ENCODE data around the gene MACROD1.

Gene MACROD1

GRCh38 chr11:64130618-64131017 is 35.3 kb downstream of the MACROD1 start:
- no peak for DNase-seq (ENCODE audit: low spot score)

DNA sequence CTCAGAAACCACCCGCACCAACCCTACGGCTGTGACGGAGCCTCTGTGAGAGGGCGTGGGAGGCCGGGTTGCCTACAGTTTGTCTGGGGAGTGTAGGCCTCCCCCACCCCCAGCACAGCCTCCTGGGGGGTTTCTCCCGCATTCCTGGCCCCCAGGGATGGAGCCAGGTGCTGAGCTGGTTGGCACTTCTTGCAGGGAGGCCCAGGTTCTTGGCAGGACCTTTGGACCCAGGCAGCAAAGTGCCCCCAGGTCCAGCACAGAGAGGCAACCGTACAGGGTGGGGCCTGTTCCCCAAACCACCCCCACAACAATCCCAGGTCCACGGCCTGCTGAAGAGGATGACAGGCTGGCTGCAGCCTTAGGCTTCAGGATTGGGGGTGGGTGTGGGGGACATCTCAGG is 36.5 kb downstream of the MACROD1 start:
- DNase-seq (ENCODE audit: low spot score), result no peak

GRCh38 chr11:64128255-64129006 is 37.5 kb downstream of the MACROD1 start:
- DNase-seq (ENCODE audit: low spot score), result no peak

DNA sequence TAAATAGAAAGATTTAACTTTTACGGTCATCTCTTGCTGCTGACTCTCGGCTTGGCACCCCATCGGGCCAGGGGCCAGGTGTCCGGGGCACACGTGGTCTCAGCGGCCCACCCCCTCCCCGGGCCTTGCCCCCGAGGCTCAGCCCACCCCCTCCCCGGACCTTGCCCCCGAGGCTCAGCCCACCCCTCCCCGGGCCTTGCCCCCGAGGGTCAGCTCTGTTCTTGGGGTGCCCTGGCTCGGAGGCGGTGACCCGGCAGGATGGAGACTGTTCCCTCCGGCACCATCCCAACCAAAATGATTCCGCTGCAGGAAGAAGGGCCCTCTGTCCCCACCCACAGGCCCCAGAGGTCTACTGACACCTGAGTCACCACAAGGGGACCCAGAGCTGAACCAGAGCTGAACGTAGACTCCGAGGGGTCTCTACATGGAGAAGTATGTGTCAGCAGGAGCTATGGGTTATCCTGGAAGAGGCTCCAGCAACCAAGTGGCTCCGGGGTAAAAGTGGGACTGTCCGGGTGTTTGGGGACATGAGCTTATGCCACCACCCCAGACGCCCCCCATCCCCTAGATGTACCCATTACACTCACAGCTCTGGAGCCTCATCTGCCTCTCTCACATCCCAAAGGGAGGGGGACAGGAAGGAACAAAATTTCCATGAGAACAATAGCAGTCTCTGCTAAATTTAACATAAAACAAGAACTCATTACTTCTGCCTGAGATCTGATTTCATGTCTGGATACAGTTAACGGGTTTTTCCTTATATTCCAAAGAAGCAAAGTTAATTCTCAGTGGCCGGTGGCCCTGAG is 38.4 kb downstream of the MACROD1 start:
- DNase-seq (ENCODE audit: low spot score), result no peak

- DNase-seq (ENCODE audit: low spot score), result no peak
Measured at GRCh38 chr11:64126796-64127195, 39.1 kb downstream of the MACROD1 start.

DNA sequence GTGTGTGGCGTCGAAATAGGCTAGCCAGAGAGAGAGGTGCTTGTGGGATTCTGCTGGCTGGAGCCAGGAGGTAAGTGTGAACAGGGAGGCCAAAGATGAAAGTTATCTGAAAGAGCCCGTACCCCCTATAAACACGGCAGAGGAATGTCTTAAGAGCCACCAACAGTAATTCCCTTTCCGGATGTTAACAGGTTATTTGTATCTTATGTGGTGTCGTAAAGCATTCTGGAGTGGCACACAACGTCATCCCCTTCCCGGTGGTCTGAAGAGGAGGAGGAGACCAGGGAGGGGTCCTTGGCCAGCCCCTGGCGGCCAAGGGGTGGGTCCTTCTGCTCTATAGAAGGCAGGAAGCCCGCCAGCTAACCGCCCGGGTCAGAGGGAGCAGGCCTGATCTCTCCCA is 39.5 kb downstream of the MACROD1 start:
- DNase-seq (ENCODE audit: low spot score), result no peak

DNA sequence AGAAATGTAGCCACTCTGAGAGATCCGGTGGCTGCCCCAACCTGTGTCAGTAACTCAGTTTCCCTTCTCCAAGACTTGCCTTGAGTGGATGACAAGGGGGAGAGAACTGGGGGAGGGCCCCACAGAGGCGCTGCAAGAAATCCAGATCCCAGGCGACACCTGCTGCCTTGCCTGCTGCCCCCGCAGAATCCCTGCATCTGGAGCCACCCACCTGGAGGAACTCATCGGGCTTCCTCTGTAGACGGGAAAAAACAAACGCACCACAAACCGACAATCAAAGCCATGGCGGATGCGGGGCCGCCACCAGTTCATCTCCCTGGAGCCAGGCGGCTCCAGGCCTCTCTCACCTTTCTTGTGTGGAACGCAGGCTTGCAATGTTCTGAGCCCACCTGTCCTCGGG is 40.2 kb downstream of the MACROD1 start:
- DNase-seq (ENCODE audit: low spot score), result peak; percentile 53

- DNase-seq (ENCODE audit: low spot score), result no peak
Measured at GRCh38 chr11:64124147-64124546, 41.8 kb downstream of the MACROD1 start.

GRCh38 chr11:64123679-64124078 is 42.2 kb downstream of the MACROD1 start:
- no peak for DNase-seq (ENCODE audit: low spot score)

DNA sequence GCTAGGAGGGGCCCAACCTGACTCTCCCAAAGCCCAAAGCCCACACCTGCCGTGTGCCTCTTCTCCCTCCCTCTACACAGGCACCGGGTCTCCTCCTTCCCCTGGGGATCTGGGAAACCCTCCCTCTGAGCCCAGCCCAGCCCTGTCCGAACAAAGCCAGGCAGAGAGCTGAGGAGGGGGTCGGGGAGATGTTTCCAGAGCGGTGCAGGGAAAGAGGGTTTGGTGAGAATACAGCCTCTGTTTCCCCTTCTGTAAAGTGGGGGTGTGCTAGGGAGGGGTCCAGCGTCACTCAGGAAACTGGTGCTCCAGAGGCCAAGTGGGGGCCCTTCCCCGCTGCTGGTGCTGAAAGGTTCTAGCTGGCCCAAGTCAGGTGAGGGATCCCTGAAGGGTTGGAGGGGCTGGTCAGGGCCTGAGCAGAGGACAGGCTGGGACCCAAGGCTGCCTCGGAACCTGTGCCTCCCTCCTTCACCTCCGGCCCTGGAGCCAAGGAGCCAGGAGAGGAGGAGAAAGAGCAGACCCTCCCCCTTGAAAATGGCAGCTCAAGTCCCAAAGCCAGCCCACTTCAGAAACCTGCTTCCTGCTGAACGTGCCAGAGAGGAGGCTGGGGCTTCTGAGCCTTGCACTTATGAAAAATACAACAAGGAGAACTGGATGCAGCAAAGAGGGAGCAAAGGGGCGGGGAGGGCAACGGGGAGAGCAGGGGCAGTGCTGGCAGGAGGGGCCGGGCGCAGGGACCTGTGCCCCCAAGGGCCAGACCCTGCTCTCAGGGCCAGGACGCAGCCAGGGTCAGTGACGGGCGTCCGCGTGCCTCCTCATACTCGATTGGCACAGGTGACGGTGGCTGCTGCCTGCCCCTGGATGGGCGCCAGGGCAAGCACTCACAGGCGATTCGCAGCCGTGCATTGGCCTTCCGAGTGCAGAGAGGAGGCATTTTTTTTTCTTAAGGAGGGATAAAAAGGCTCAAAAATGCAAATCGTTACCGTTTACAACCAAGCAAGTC is 43.2 kb downstream of the MACROD1 start:
- DNase-seq (ENCODE audit: low spot score), result no peak

DNA sequence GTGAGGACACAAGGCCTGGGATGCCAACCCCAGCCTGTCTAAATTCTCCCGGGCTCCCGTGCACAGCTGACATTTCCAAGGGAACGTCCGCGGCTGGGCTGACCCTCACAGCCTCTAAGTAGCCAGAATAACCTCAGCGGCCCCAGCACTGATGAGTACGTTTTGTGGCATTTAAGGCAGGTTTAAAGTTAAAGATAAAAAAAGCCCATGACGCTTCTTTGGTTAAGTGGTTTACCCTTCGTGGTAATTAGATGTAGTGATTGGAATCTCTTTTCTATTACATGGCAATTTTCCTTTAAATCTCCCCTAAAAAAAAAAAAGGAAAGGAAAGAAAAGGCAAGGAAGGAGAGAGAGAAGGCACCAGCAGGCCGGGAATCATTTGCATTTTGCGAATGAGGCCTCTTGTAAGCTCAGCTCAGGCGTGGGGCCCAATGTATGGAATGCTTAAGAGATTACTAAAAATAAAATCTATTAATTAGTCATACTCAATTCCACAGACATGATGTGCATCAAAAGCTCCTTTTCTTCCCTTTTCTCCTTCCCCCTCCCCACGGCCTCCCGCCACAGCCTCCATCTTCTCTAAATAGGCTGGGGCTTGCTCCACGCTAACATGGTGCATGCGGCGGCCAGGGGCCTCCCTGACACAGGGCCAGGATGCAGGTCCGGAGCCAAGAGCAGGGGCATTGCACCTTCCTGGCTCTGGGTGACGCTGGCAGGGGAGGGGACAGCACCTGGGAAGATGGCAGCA is 44.1 kb downstream of the MACROD1 start:
- no peak for DNase-seq (ENCODE audit: low spot score)

GRCh38 chr11:64120951-64121569 is 44.9 kb downstream of the MACROD1 start:
- no peak for DNase-seq (ENCODE audit: low spot score)

DNA sequence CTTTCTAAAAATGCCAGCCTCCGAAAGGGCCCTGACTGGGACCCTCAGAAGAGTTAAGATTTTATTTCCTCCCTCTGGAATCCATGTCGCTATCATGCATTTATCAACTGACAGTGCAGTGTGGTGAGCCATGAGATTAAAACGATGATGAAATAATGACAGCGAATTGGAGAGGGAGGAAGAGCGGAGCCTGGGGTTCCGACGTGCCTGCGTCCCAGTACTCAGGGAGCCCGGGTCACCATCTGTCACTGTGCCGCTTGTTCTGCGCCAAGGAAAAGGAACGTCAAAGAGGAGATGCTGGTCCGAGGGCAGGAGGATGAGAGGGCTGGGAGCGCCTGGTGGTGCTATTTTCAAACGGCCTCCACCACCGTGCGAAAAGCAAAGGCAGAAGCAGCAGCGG is 46.2 kb downstream of the MACROD1 start:
- no peak for DNase-seq (ENCODE audit: low spot score)

DNA sequence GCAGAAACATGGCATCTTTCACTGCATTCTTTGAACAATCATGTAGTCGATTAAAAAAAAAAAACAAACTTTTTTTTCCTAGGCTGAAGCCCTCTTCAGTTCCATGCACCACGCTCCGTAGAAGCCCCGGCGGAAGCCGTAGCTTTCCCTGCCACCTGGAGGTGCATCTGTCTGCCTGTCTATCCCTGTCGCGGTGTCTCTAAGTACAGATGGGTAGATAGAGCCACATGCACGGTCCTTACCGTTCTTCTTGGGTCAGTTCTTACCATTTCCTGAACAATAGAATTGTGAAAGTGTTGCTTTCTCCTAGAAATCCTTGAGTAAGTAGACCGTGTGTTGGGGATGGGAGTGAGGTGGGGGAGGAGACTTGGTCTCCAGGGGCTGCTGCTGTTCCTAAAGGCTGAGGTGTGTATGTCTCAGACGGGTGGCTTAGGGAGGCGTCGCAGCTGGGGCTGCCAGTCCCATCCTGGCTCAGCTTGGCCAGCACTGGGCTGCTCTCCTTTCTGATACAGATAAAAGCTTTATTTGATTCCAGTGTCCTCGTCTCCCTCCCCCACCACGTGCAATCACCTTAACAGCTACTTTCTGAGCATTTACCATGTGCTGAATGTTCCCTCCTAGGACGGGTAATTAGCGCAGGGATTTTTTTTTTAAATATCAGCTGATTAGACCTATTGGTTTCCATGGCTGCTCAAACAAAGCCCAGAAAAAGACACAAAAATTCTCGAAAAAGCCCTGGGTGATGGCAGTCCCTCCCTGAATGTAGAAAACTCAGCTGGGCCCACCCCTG is 46.8 kb downstream of the MACROD1 start:
- no peak for DNase-seq (ENCODE audit: low spot score)

GRCh38 chr11:64117763-64118459 is 48.0 kb downstream of the MACROD1 start:
- DNase-seq (ENCODE audit: low spot score), result peak; percentile 49

- DNase-seq (ENCODE audit: low spot score), result no peak
Measured at GRCh38 chr11:64115531-64116522, 50.1 kb downstream of the MACROD1 start.

- DNase-seq (ENCODE audit: low spot score), result no peak
Measured at GRCh38 chr11:64114231-64114630, 51.7 kb downstream of the MACROD1 start.

GRCh38 chr11:64113462-64113780 is 52.5 kb downstream of the MACROD1 start:
- no peak for DNase-seq (ENCODE audit: low spot score)
